Nephron progenitor cell (in vitro differentiated cells): Measurements from ENCODE around the gene FXN.

Source experiments
- DNase-seq: peaks from one replicate; pipeline ENCODE4 v3.0.0; 2021
- H3K27ac Mint-ChIP-seq: 2 replicates; pipeline ENCODE4 v1.8.0; 2021; ENCODE audit warnings: mild to moderate bottlenecking, moderate library complexity, mixed read lengths
- H3K27me3 Mint-ChIP-seq: 2 replicates; pipeline ENCODE4 v1.8.0; 2021; ENCODE audit warnings: mild to moderate bottlenecking, low read depth, mixed read lengths; ENCODE audit not compliant: poor library complexity
- H3K36me3 Mint-ChIP-seq: 2 replicates; pipeline ENCODE4 v1.8.0; 2021; ENCODE audit warnings: low read depth, mixed read lengths
- H3K4me1 Mint-ChIP-seq: 2 replicates; pipeline ENCODE4 v1.8.0; 2021; ENCODE audit warnings: mixed read lengths
- H3K4me3 Mint-ChIP-seq: 2 replicates; pipeline ENCODE4 v1.8.0; 2021; ENCODE audit warnings: mild to moderate bottlenecking, moderate library complexity, mixed read lengths
- H3K9me3 Mint-ChIP-seq: 2 replicates; pipeline ENCODE4 v1.8.0; 2021; ENCODE audit warnings: mild to moderate bottlenecking, moderate library complexity, mixed read lengths
- TF ChIP-seq, protein P1 (sequence below): fragments of 200-600 bp; sonication (generic); IDR thresholded peaks from 2 replicates; pipeline ENCODE4 v1.5.0; 2021; ENCODE audit warnings: antibody characterized with exemption

FXN gene

GRCh38 chr9:69139596-69139995 lies 104.0 kb downstream of the FXN start:
- no peaks in the 10 kb centered on the region for H3K9me3 Mint-ChIP-seq
- peaks cover 11% of the 10 kb centered on the region for H3K27me3 Mint-ChIP-seq
- no peak overlapping the region for H3K4me3 Mint-ChIP-seq
- no peak for DNase-seq
- peaks cover 9% of the 10 kb centered on the region for H3K36me3 Mint-ChIP-seq
- TF ChIP-seq, protein P1, sequence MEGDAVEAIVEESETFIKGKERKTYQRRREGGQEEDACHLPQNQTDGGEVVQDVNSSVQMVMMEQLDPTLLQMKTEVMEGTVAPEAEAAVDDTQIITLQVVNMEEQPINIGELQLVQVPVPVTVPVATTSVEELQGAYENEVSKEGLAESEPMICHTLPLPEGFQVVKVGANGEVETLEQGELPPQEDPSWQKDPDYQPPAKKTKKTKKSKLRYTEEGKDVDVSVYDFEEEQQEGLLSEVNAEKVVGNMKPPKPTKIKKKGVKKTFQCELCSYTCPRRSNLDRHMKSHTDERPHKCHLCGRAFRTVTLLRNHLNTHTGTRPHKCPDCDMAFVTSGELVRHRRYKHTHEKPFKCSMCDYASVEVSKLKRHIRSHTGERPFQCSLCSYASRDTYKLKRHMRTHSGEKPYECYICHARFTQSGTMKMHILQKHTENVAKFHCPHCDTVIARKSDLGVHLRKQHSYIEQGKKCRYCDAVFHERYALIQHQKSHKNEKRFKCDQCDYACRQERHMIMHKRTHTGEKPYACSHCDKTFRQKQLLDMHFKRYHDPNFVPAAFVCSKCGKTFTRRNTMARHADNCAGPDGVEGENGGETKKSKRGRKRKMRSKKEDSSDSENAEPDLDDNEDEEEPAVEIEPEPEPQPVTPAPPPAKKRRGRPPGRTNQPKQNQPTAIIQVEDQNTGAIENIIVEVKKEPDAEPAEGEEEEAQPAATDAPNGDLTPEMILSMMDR: no peak
- H3K27ac Mint-ChIP-seq: peak overlapping the region; percentile 13
- H3K4me1 Mint-ChIP-seq: peaks cover 26% of the 10 kb centered on the region

DNA sequence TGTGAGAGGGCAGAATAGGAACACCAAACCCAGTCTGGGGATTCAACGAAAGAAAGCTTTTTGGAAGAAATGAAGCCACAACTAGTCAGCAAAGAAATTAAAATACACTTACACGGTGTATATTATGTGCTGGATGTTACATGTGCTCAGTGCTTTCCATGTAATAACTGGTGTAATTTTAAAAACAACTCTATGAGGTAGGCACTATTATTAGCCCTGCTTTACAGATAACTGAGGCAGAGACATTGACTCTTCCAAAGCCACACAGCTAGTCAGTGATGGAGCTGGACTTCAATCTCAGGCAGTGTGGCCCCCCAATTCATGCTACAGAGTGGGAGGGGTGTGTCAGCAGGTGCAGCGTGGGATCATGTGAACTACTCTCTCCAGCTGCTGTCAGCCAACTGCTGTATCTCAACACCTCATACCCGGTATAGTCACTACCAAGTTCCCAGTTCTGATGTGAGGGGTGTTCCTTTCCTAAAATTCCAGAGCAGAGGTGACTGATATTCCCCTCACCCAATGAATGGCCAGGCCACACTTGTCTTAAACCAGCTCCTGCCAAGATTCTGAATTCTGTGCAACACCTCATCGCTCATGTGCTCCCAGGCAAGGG lies 104.7 kb downstream of the FXN start:
- Mint-ChIP-seq H3K27me3 (peaks cover 11% of the 10 kb centered on the region), H3K27ac (no peak overlapping the region), H3K4me3 (no peak overlapping the region), H3K36me3 (peaks cover 9% of the 10 kb centered on the region), H3K4me1 (peaks cover 32% of the 10 kb centered on the region), H3K9me3 (no peaks in the 10 kb centered on the region)
- DNase-seq: no peak
- TF ChIP-seq, protein P1: no peak

- Mint-ChIP-seq H3K27me3 (peaks cover 11% of the 10 kb centered on the region), H3K27ac (no peak overlapping the region)
These were observed 106.3 kb downstream of the FXN start for GRCh38 chr9:69141851-69142250.

GRCh38 chr9:69143291-69143690 lies 107.7 kb downstream of the FXN start:
- peaks cover 18% of the 10 kb centered on the region for H3K4me1 Mint-ChIP-seq
- TF ChIP-seq, protein P1: no peak
- no peak overlapping the region for H3K27ac Mint-ChIP-seq
- H3K27me3 Mint-ChIP-seq: peaks cover 9% of the 10 kb centered on the region
- no peak overlapping the region for H3K4me3 Mint-ChIP-seq
- no peaks in the 10 kb centered on the region for H3K9me3 Mint-ChIP-seq
- H3K36me3 Mint-ChIP-seq: peaks cover under 1% of the 10 kb centered on the region
- DNase-seq: no peak

More at GRCh38 chr9:69141851-69142250, 106.3 kb downstream of the FXN start:
- Mint-ChIP-seq H3K36me3 (peaks cover 9% of the 10 kb centered on the region), H3K4me1 (peaks cover 32% of the 10 kb centered on the region), H3K9me3 (no peaks in the 10 kb centered on the region), H3K4me3 (no peak overlapping the region)
- no peak for DNase-seq
- TF ChIP-seq, protein P1: no peak

DNA sequence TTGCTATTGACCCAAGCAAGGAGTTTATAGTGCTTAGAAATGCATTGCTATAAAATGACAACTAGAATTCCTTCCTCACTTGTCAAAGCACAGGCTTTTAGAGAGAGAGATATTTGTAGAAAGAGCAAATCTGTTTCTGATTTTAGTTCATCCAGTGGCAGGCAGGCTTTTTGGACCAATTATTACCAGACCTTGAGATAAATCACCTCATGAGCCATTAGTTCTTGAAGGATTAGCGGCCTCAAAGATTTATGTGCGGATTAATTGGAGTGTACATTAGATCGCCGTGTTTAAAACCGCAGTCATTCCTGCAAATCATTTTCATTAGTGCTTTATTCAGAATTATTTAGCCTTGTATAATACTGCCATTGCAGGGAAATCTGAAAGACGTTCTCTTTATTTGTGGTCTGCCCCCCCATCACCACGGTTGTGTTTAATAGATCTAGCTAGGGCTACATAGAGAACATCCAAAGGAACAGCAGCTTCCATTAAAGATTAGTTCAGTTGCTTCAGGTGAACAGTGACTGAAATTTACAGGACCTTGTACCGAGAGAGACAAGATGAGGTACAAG lies 109.7 kb downstream of the FXN start:
- Mint-ChIP-seq H3K9me3 (no peaks in the 10 kb centered on the region), H3K27me3 (peaks cover 9% of the 10 kb centered on the region), H3K36me3 (no peaks in the 10 kb centered on the region), H3K4me1 (peaks cover 25% of the 10 kb centered on the region), H3K27ac (peak overlapping the region; percentile 72), H3K4me3 (no peak overlapping the region)
- TF ChIP-seq, protein P1: no peak
- no peak for DNase-seq
